AG08395 (cell line): ENCODE results near the gene CCDC170.
"Not testable (repeated sequence)": the region's sequence is repeated elsewhere in the genome, so short reads cannot be mapped to it uniquely, and the experiment has no call there.

Experiments
- DNase-seq: peaks from one replicate; pipeline ENCODE4 v3.0.0; 2012; ENCODE audit warnings: mixed read lengths, low spot score

Gene CCDC170, protein sequence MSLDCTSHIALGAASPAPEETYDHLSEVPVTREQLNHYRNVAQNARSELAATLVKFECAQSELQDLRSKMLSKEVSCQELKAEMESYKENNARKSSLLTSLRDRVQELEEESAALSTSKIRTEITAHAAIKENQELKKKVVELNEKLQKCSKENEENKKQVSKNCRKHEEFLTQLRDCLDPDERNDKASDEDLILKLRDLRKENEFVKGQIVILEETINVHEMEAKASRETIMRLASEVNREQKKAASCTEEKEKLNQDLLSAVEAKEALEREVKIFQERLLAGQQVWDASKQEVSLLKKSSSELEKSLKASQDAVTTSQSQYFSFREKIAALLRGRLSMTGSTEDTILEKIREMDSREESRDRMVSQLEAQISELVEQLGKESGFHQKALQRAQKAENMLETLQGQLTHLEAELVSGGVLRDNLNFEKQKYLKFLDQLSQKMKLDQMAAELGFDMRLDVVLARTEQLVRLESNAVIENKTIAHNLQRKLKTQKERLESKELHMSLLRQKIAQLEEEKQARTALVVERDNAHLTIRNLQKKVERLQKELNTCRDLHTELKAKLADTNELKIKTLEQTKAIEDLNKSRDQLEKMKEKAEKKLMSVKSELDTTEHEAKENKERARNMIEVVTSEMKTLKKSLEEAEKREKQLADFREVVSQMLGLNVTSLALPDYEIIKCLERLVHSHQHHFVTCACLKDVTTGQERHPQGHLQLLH

DNA sequence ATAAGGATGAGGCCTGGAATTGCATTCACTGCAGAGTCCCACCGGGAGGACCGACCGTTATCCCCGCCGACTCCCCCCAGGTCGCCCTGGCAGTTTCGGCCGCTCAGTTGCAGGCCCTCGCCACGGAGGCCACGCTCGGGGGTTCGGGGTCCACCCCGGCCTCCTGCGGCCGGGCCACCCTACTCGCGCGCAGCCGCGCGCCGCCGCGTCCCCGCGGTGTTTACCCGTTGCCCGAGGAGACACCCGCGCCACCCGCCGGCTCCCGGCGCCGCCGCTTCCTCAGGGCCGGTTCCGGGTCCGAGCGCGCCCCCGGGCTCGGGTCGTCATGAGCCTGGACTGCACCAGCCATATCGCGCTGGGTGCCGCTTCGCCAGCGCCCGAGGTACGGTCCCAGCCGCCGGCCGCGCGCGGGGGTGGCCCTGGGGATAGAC, at the start of gene CCDC170:
Gene CCDC170, plus strand, starts transcription at position 214 of the 431 bp plus-strand sequence. Its CDS starts 112 bp downstream, at position 326.
- DNase-seq: peak; percentile 58

DNA sequence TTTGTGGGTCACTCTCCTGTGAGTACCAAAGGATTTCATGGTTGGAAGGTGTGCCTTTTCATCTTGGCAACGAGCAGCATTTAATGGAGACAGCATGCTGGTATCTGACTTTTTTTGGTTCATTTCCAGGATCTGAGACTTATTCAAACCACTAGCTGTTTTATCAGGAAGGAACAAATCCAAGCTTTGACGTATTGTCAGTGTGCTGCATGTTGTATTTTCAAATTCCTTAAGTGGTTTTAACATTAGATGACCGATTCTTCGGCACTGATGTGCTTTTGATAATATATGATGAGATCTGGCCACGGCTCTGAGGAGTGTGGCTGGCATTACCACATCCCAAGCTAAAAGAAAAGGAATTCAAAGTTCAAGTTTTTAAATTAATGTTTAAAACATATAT, 48.3 kb upstream of the CCDC170 start:
- DNase-seq: no peak

DNA sequence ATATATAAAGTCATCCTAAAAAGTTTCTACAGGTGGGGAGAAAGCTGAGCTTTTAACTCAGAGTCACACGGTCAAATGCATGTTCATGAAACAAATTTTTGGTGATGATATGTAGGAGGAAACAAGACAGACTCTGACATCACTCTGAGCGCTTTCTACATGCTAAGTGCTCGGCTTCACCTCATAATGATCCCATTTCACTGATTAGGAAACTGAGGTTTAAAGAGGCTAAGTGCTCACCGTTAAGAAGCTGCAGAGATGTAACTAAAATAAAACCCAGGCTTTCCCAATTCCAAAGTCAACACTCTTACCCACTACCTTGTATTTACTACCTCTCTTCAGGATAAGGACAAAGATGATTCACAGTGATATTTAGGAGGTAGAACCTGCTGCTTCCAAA, 46.6 kb upstream of the CCDC170 start:
- no peak for DNase-seq

DNA sequence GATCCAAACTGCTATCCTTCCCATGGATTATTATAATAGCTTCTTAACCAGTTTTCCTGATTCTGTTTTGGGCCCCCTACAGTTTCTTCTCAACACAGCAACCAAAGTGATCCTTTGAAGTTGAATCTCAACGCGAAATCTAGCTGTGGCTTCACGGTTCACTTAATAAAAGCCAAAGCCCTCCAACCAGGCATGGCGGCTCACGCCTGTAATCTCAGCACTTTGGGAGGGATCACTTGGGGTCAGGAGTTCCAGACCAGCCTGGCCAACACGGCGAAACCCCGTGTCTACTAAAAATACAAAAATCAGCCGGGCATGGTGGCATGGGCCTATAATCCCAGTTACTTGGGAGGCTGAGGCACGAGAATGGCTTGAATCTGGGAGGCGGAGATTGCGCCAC, 45.2 kb upstream of the CCDC170 start:
- DNase-seq: no peak

DNA sequence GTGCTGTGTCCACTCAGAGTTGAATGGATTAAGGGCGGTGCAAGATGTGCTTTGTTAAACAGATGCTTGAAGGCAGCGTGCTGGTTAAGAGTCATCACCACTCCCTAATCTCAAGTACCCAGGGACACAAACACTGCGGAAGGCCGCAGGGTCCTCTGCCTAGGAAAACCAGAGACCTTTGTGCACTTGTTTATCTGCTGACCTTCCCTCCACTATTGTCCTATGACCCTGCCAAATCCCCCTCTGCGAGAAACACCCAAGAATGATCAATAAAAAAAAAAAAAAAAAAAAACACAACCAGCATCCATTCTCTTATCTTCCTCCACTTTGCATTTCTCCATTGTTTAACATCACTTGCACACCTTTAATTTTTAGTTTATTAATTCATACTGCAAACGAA, 42.9 kb upstream of the CCDC170 start:
- DNase-seq: not testable (repeated sequence)

DNA sequence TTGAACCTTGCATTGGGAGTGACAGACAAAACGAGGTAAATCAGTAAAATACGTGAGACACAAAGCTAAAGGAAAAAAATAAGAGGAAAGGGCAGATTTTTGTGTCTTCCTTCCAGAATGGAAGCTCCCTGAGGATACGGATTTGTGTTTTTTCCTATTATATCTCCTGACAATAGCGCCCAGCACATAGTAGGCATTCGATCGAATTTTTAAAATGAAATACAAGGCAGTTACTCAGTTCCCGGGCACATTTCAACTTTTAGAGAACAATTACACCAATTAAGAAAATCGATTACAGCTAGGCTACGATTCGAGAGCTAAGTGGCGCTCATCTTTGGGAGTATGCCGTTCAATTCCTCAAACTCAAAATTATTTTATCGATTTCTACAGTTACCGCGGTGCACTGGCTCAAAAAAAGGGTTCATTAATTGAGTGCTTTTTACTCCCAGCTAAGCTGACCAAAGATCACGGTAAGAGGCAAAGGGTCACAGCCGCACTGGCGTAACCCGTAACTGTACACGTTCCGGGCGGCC, 42.3 kb upstream of the CCDC170 start:
- no peak for DNase-seq

DNA sequence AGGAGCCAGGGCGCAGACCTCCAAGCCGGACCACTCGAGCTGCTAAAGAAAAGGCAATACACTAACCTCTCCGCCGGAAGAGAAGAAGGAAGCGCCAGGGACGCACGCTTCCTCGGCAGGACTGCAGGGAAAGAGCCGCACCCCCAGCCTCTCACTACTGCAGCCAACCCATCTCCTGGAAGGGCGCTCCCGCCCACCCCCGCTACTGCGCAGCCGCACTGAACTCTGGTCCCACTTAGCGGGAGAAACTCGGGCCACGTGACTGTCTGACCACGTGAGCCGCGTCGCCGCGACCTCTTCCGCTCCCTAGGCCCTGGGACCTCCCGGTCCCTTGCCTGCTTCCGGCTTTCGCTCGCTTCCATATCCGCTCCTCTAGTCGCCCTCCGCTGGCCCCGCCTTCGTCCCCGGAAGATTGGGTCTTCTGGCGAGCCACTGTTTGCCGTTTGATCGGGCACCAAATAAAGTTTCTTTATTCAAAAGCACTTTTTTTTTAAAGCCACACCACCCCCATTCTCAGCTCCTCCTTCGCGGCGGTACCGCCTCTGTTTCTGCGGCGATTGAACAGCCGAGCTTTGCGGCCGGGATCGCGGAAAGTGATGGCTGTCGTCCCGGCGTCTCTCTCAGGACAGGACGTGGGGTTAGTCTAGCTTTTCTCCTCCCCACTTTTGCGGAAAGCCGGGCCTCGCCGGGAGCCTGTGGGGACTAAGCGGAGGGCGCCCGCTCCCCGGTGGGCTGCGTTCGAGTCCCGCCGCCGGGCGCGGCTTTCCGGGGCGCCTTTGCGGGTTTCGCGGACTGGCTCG, 41.7 kb upstream of the CCDC170 start, which contains the start of gene RMND1:
Gene RMND1, minus strand, starts transcription at position 177 of the 800 bp plus-strand sequence. CDS start 6,315 bp downstream, outside the sequence.
- peak; percentile 99 for DNase-seq

DNA sequence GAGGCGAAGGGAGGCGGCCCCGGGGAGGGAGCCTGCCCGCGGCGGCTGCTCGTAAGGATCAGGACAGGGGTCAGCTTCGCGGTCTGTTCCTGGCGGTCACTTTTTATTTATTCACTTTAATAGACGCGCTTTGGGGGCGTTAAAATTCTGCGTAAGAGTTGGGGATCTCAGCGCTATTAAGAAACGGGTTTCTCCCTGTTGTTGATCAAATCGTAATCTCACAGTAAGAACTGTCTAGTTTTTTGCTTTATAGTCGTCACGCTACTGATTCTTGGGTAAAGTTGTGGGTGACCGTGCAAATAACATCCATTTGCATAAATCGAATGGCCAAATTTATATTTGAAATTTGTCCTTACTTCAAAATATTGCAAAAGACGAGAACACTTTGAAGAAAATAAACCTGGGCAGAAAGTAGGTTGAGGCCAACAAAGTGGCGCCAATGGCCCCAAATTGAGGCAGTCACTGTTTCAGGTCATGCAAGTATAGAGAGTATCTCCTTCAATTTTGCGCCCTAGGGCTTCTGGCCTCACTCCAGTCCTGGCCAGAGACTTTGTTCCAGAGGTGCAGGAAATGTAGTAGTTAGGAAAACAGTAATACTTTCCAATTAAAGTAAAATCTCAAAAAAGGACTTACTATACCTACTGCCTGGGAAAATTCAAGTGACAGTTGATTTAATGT, 40.9 kb upstream of the CCDC170 start:
- peak; percentile 24 for DNase-seq

DNA sequence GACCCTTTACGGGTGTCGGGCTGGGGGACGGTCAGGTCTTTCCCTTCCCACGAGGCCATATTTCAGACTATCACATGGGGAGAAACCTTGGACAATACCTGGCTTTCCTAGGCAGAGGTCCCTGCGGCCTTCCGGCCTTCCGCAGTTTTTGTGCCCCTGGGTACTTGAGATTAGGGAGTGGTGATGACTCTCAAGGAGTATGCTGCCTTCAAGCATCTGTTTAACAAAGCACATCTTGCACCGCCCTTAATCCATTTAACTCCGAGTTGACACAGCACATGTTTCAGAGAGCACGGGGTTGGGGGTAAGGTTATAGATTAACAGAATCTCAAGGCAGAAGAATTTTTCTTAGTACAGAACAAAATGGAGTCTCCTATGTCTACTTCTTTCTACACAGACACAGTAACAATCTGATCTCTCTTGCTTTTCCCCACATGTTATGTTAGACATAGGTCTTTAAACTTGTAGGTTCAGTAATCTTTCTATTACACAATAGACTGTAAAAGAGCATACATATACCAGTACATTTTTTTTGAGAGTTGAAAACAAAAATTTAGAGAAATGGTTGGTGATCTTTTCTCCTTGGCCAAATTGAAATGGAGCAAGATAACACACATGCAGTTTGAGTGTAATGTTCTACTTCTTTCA, 37.9 kb upstream of the CCDC170 start:
- DNase-seq: not testable (repeated sequence)

DNA sequence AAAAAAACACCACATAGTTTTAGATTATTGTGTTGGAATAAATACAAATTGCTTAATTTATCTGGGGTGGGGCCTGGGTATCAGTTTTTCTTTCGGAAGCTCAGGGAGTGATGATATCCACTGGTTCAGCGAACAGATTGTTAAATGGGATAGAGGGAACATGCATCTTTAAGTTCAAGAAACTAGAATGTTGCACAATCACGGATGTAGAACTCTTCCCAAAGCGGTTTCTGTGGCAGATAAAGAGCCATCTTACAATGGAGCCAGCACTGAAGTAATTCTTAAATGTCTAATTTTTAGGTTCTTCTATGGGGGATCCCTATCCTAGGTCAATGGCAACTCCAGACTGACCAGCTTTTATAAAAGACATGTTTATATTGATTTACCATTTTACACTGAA, 32.1 kb upstream of the CCDC170 start:
- no peak for DNase-seq

DNA sequence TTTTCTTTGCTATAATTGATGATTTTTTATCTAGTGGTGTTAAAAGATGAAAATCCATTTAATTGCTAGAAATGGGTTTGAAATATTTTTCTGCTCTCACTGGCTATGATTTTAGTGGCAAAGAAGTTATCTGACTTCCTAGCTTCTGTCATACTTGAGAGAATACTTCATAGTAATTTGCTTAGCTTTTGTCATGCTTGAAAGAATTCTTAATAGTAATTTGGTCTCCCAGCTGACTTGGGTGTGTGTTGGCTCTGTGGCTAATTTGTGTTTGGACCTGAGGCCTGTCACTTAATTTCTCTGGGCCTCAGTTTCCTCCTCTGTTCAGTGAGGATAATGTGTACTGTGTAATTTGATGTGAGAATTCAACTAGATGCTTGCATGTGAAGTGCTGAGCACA, 29.1 kb upstream of the CCDC170 start:
- DNase-seq: no peak

DNA sequence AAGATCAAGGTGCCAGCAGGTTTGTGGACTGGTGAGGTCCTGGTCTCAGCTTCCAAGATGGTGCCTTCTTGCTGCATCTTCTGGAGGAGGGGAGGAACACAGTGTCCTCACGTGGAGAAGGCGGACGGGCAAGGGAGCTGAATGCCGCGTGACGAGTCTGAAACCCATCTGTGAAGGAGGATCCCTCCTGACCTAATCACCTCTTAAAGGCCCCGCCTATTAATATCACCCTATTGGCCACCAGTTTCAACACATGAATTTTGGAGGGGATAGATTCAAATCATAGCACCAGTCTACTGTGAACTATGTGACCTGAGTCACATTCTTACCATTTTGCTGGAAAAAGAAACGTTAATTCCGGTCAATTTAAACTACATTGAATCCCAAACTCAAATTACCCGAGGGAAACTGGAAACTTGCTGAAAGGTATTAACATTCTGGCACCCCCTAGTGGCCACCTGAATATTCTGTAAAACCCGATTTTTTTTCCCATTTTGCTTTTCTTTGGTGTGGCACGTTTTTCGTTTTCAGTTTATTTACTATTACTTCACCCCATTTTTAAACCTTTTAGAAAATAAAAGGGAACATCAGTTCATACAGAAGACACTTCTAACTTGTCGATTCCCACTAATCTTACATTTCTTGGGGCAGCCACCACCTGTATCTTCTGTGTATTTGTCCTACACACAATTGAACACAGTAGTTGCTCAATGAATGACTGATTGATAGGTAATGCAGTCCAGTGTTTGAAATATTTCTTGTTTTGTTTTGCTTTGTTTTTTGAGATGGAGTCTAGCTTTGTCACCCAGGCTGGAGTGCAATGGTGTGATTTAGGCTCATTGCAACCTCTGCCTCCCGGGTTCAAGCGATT, 17.9 kb upstream of the CCDC170 start:
- peak; percentile 52 for DNase-seq

DNA sequence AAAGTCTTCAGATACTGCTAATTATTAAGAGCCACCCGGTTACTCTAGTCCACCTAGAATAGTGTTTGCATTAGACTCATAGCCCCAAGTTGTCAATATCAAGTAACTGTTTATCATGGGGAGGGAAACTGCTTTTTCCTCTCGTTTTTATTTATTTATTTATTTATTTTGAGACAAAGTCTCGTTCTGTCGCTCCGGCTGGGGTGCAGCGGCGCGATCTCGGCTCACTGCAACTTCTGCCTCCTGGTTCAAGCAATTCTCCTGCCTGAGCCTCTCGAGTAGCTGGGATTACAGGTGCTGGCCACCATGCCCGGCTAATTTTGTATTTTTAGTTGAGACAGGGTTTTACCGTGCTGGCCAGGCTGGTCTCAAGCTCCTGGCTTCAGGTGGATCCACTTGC, 16.1 kb upstream of the CCDC170 start:
- DNase-seq: no peak

DNA sequence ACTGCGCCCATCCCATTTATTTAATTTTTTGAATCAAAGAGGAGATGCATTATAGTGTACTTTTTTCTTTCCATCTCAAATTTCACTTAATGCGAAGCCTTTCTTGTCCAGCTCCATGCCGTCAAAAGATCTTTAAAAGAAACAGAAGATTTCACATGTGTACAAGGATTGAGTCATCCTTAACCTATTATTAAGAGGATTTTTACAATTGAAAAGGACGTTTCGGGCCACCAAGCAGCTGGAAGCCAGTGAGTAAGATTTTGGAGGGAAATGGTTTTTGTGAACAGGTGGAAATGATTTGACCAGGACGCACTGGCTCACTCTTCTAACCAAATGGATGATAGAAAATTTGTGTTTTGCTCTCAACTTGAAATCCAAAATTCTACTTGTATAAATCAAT, 15.1 kb upstream of the CCDC170 start:
- no peak for DNase-seq

DNA sequence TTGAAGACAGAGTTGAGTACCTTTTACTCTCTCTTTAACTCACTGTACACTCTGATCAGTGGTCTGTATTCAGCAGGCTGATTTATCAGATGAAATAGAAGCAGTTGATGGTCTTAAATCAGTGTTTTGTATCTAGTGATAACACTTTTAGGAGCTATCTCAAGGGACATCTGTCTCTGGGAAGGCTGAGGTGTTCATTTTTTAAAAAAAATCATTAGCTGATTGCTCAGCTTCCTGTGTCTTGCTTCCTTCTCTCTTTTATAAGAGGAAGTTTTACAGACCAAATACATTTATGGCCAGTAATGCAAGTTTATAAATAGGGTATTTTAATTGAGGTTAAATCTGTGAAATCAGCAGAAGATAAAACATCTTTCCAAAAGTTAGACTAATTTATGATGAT, 12.0 kb upstream of the CCDC170 start:
- no peak for DNase-seq

DNA sequence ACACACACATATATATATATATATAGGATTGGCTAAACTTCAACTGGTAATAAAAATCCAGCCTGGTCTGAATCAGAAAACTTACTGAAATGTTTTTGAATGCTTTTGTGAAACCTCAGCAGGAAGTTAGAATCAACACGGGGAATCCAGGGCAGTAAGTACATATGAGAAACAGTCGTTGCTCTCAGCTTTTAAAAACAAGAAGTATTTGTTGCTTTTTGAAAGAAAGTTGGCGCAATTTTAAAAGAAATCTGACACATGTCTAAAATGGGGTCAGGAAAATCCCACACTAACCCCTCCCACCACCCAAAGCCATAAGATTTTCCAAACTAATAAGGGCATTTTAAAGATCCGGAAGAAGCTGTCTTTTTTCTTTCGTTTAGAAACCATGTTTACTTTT, 11.5 kb upstream of the CCDC170 start:
- peak; percentile 50 for DNase-seq

DNA sequence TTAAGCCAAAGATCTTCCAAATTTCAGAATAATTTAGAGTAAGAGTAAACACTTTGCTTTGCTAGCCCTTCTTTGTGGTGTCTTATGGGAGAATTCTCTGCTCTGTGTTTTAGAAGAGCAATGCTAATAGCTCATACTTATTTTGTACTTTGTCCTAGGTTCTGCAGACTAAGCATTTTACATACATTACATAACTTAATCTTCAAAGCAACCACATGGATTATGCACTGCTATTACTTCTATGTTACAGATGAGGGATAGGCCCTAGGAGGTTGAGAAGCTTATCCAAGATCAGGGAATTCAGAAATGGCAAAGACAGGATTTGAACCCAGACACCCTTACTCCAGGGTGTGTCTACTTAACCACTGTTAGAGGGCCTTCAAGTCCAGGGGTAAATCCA, 9.8 kb upstream of the CCDC170 start:
- no peak for DNase-seq

DNA sequence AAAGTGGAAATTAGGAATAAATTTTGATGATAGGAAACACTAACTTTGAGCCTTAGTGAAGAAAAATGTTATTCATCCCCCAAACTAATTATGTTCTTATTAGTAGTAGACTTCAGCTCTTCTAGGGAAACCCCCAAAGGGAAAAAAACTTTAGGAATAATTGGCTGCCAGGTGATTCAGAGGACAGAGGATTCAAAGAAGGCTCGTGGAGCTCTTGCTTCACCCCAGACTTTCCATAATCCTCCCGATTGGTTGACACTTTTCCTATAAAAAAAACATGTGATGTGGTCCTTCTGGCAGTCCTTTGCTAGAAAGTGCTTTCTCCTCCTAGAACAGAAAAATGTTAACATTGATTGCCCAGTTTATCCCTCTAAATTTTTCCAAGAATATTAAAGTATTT, 5.6 kb upstream of the CCDC170 start:
- no peak for DNase-seq

DNA sequence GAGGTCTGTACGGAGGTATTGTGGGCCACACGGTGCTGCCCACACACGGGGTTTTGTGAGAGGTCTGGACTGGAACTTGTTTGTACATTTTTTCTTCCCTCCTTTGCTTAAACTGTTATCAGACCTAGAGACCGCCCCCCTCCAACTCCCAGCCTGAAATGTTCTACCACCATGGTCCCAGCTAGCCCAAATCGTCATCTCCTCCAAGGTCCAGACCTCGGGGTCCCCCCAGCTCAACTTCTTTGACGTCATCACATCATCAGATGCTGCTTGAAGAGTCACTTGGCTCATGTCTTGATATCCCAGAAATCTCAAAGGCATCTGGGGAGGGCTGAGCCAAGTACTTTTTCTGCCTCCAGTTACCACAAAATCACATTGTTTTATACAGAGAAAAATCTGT, 2.8 kb upstream of the CCDC170 start:
- DNase-seq: no peak

DNA sequence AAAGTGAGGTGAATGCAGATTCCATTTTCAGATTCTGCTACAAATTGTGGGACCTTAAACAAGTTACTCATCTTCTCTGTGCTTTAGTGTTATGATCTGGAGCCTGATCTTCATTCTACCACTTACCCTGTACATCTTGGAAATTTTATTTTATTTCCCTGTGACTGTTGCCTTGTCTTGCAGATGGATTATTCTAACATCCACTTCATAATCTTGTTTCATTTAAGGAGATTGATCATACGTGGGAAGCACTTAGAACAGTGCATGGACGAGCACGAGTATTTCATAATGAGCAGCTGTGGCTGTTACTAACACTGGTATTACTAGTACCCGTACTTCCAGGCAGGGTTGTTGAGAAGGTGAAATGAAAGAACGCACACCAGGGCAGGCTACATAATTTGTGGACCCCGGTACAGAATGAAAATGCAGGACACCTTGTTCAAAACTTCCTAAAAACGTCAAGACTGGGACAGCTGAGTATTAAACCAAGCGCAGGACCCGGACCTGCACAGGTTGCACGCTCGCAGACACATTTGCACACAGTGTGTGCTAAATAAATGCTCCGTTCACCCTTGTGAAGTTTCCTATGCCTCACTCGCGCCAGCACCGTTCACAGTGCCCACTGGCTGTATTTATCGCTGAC, 535 bp upstream of the CCDC170 start:
- DNase-seq: no peak
